ENCODE data around the gene TENM3. TPM values are rescaled to one million over a fixed set of nuclear protein-coding genes. Genes with fewer than 3 reads are reported as not detected.

The TENM3 gene
- total and polyA plus RNA-seq, 12 donors: 2.6 to 54.4 (median 42.8) TPM

GRCh38 chr4:182589100-182589499 is 345.9 kb downstream of the TENM3 start:
- DNase-seq: no peak
- H3K27me3 ChIP-seq: no peaks in the 10 kb centered on the region
- no peaks in the 10 kb centered on the region for H3K4me1 ChIP-seq (replicated peaks in 1 of 2)
- no peak overlapping the region for H3K27ac ChIP-seq
- no peak overlapping the region for H3K4me3 ChIP-seq
- no peaks in the 10 kb centered on the region for H3K36me3 ChIP-seq (replicated peaks in 1 of 2)
- H3K9me3 ChIP-seq (replicated peaks in 1 of 3): peaks cover 0 to 6% (median 0%) of the 10 kb centered on the region in 3 donors
- TF ChIP-seq CTCF (IDR thresholded peaks at IDR 0.05) (no peak), POLR2A (IDR thresholded peaks at IDR 0.05) (no peak)
- intact Hi-C loops (cut with DNase I): no loop called here
- 88 to 96% (median 92%) methylated on average over 2 of the region's 2 CpGs for WGBS, 4 donors

GRCh38 chr4:182593402-182593801 is 350.2 kb downstream of the TENM3 start:
- Histone ChIP-seq H3K27ac (no peak overlapping the region), H3K27me3 (no peaks in the 10 kb centered on the region), H3K4me3 (no peak overlapping the region), H3K9me3 (replicated peaks in 1 of 3) (peaks cover 0 to 6% (median 0%) of the 10 kb centered on the region in 3 donors), H3K4me1 (replicated peaks in 1 of 2) (no peaks in the 10 kb centered on the region), H3K36me3 (replicated peaks in 1 of 2) (no peaks in the 10 kb centered on the region)
- WGBS, 4 donors: 81 to 91% (median 84%) methylated on average over 7 of the region's 7 CpGs
- no peak for TF ChIP-seq POLR2A (IDR thresholded peaks at IDR 0.05)
- no peak for TF ChIP-seq CTCF (IDR thresholded peaks at IDR 0.05)
- no peak for DNase-seq
- intact Hi-C loops (cut with DNase I): no loop called here

- TF ChIP-seq POLR2A (IDR thresholded peaks at IDR 0.05): no peak
- no peak for TF ChIP-seq CTCF (IDR thresholded peaks at IDR 0.05)
- no peaks in the 10 kb centered on the region for H3K36me3 ChIP-seq (replicated peaks in 1 of 2)
Observed at GRCh38 chr4:182593864-182594263, 350.7 kb downstream of the TENM3 start.

GRCh38 chr4:182600093-182600492 is 356.9 kb downstream of the TENM3 start:
- WGBS, 4 donors: 46 to 67% (median 53%) methylated on average over 2 of the region's 2 CpGs
- Histone ChIP-seq H3K9me3 (replicated peaks in 1 of 3) (no peaks in the 10 kb centered on the region), H3K27ac (no peak overlapping the region), H3K36me3 (replicated peaks in 1 of 2) (no peaks in the 10 kb centered on the region), H3K27me3 (no peaks in the 10 kb centered on the region), H3K4me1 (replicated peaks in 1 of 2) (no peaks in the 10 kb centered on the region), H3K4me3 (no peak overlapping the region)
- DNase-seq: no peak
- TF ChIP-seq CTCF (IDR thresholded peaks at IDR 0.05): no peak
- TF ChIP-seq POLR2A (IDR thresholded peaks at IDR 0.05): no peak
- intact Hi-C loops (cut with DNase I): no loop called here

More at GRCh38 chr4:182593864-182594263, 350.7 kb downstream of the TENM3 start:
- 71 to 83% (median 76%) methylated on average over 1 of the region's 1 CpG for WGBS, 4 donors
- Histone ChIP-seq H3K27me3 (no peaks in the 10 kb centered on the region), H3K4me3 (no peak overlapping the region), H3K4me1 (replicated peaks in 1 of 2) (no peaks in the 10 kb centered on the region), H3K27ac (no peak overlapping the region), H3K9me3 (replicated peaks in 1 of 3) (peaks cover 0 to 2% (median 0%) of the 10 kb centered on the region in 3 donors)
- intact Hi-C loops (cut with DNase I): no loop called here
- no peak for DNase-seq

All from adrenal gland (tissue), 12 donors.